GM15510 (cell line): ENCODE measurements around the gene MEGF11.

Experiments
- POLR2A ChIP-seq: IDR thresholded peaks from 3 replicates; pipeline ENCODE4 v1.6.1; 2011; ENCODE audit warnings: borderline replicate concordance; ENCODE audit not compliant: insufficient read length; ENCODE audit errors: extremely low read depth

Gene MEGF11

DNA sequence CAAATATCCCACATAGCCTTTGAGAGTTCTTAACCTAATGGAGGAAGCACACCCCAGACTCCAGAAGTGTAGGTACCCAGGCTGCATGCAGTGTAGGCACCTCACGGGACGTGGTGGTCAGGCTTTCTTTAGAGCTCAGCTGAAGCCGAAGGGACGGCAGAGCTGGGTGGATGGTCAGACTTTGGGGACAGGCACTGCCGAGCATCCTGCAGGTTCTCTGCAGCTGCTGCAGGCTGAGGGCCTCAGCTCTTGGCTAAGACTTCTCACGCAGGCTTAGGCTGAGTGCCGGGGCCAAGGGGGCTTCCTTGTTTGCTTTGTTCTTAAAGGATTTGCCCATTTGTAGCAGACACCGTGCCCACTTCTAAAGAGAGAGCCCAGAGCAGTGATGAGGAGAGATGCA lies 207.2 kb downstream of the MEGF11 start:
- no peak for TF ChIP-seq POLR2A

DNA sequence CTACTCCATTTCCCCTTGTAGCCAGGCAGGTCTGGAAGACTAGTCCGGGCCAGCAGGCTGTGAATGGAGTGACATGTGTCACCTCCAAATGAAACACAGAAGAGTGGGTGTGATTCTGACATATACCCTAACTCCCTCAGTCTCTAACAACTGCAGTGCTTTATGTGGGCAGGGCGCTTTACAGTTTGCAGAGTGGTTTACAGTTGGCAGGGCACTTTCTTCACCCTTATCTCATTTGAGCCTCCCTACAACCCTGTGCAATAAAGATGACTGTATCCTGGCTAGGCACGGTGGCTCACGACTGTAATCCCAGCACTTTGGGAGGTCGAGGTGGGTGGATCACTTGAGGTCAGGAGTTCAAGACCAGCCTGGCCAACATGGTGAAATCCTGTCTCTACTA lies 208.0 kb downstream of the MEGF11 start:
- no peak for TF ChIP-seq POLR2A

DNA sequence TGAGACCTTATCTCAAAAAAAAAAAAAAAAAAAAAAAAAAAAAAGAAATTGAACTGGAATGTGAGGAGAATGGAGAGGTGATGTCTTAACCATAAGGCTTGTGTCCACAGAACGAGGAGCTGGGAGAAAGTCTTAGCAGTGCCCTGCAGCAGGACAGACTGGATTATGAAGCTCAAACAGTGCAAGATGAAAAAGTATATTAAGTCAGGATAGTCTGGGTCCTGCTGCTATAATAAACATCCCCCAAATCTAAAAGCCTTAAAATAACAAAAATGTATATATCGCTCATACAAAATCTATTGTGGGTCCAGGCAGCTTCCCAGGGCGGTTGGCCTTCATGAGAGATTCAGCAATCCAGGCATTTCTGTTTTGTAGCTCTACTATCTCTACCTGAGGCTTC lies 208.7 kb downstream of the MEGF11 start:
- no peak for TF ChIP-seq POLR2A

DNA sequence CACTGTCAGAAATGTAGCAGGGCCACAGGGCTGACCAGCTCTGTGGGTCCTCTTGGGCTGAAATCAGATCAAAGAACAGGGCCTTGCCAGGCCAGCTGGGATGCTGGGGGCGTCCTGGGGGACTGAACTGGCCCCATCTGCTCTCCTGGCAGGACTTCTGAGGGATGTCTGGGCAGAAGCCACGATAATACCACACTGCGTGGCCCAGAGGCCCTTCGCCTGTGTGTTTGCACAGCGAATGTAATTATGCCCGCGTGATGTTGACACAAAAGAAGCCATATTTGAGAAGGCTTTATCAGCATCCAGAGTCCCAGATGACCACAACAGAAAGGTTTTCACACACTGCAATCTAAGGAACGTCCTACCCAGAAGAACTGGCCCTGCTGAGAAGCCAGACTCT lies 210.3 kb downstream of the MEGF11 start:
- TF ChIP-seq POLR2A: no peak

DNA sequence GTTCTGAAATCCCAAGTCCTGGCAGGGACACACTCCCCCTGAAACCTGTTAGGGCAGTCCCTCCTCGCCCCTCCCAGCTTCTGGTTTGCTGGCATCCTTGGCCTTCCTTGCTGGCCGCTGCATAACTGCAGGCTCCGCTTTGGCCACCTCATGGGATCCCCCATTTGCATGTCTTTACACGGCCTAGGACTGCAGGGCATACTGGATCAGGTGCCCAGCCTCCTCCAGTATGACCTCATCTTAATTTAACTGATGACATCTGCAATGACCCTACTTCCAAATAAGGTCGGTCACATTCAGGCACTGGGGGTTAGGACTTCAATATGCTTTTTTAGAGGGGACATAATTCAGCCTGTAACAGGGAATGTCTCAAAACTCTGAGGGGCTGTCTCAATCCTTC lies 210.9 kb downstream of the MEGF11 start:
- TF ChIP-seq POLR2A: no peak

DNA sequence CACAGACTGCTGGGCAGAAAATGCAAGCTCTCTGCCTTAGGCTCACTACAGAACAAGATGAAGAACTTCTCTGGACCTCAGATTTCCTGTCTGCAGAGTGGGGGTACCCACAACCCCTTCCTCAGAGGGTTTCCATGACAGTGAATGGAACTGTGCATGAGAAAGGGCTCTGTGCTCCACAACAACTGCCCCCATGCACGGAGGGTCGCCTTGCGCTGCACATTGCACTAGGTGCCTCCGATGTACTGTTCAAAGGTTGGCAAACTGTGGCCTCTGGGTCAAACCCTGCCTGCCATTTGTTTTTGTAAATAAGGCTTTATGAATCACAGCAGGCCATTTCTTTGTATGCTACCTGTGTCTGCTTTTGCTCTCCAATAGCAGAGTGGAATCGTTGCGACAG lies 212.3 kb downstream of the MEGF11 start:
- TF ChIP-seq POLR2A: no peak

DNA sequence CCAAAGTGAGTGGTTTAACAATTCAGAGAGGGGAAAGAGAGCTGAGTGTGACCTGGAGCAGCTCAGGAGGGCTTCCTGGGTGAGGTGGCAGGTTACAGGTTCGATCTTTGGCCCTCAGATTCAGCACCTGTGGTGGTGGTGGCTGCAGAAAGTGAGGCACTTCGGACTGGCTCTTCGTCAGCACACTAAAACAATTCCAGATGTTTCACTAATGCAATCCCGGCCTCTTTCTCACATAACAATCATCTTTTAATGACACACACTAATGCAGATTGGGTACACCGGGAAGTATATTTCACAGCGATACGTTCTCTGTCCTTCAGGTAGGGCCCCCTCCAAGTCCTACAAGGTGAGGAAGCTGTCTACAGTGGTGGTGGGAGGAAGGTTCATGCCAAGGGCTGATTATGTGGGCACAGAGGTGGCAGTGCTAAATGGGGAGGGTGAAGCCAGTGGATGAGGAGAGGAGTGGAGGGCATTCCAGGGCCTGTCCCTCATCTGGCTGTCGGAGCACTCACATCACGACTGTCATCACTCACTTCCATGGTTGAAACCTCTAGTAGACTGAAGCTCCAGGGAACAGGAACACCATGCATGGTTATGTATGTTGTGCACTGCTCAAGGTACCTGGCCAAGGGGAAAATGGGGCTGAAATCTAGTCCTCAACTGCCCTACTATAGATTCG lies 213.2 kb downstream of the MEGF11 start:
- TF ChIP-seq POLR2A: no peak

DNA sequence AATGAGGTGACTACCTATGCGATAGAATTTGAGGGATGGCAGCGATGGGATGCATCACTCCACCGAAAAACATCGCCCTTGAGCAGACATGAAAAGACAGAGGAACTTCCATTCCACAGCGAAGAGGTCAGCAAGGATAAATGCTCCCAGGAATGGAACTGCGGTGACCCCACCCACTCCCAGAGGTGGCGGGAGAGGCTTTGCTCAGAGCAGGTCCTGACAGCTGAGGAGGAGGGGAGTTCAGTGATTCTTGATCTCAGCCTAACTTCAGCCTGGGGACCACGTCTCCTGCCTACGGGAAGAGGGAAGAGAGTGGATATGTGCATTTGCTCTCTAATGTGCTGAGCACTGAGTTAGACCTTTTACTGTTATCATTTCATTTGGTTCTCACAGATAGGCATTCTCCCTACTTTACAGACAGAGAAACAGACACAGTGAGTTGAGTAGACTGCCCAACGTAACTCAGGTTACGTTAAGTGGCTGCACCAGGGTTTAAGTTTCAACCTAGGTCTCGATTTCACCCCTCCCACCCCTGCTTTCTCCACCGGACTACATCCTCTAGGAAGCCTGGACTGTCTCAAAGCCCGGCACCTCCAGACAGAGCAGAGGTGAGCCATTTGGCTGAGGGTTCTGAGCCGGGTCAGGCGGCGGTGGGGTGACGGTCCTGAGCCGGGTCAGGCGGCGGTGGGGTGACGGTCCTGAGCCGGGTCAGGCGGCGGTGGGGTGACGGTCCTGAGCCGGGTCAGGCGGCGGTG lies 214.3 kb downstream of the MEGF11 start:
- TF ChIP-seq POLR2A: no peak

DNA sequence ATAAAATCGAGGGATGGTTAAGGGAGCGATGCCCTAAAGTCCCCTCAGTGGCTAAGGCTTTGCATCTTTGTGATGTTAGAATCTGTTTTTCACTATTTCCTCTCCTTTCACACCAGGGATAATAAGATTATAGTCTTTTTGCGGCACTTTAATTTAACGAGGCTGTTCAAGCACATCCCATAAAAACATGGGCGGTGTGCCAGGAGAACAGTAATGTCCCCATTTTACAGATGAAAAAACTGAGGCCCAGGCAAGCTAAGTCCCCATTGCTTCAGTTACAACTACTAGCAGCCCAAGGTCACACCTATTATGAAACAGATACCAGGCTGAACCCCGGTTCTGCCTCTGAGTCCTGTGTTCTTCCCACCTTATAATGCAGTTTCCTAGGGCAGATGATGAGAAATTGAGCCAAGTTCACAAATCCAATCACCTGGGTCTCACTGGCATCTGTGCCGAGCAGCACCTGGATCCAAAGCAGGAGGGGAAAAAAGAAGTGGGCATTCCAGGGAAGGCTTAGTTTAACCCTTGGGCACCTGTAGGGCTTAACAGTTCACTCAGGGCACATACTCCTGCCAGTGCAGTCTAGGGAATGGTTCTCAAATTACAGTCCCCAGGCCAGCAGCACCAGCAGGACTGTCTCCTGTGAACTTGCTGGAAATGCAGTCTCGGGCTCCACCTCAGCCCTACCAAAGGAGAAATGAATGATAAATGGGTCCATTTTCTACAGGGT lies 215.0 kb downstream of the MEGF11 start:
- no peak for TF ChIP-seq POLR2A

DNA sequence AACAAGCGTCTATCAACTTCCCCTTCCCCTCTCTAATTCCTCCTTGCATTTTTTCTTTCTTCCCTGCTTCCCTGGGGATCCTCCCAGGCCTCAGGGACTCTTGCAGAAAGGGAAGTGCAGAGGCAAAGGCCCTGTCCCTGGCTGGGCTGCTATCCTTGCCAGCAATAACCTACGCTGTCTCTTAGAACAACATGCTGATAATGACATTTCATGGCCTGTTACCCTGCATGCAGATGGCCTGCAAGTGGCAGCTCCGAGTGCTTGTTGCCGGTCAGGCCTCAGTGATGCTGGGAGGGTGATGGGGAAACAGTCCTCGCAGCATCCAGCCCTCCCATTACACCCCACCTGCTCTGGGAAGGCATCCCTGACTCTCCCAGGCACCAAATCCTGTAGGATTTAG lies 216.7 kb downstream of the MEGF11 start:
- TF ChIP-seq POLR2A: no peak

DNA sequence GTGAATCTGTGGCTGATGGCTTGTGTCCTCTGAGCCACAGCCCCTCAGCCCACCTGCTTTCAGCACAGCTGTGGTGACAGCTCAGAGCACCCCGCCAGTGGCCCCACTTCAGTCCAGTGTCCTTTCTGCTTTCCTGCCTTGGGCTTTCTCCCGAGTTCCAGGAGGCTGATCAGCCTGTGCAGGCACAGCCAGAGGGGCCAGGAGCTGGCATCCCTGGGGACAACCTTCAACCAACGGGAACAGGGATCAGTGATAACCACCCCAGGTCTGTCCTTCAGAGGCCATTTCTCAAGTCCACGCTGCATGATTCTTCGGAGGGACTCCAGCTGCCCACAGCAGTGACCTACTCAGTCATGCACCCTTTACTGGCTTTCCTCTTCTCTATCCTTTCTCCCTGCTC lies 217.6 kb downstream of the MEGF11 start:
- TF ChIP-seq POLR2A: no peak

DNA sequence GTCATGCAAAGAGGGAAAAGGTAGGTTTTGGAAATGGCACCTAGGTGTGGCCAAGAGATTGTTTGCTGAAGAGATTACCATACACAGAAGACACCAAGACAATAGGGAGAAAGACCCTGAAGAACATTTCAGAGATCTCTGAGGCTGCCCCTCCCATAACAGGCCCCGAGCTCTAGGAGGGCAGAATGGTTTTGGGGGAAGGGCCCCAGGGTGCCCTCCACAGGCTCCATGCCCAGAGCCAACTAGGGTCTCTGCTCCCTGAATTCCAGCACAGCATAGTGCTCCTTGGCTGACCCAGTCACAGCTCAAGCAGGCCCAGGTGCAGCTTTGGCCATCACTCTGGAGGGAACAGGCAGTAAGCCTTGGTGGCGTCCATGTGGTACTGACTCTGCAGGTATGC lies 220.4 kb downstream of the MEGF11 start:
- no peak for TF ChIP-seq POLR2A

DNA sequence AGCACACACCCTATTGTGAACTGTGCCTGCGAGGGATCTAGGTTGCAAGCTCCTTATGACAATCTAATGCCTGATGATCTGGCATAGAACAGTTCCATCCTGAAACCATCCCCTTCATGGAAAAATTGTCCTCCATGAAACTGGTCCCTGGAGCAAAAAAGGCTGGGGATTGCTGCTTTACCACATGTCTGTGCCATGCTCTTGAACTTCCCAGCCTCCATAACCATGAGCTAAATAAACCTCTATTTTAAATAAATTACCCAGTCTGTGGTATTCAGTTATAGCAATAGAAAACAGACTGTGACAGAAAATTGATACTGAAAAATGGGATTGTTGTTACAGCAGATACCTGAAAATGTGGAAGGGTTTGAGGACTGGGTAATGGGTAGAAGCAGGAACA lies 221.5 kb downstream of the MEGF11 start:
- TF ChIP-seq POLR2A: no peak

DNA sequence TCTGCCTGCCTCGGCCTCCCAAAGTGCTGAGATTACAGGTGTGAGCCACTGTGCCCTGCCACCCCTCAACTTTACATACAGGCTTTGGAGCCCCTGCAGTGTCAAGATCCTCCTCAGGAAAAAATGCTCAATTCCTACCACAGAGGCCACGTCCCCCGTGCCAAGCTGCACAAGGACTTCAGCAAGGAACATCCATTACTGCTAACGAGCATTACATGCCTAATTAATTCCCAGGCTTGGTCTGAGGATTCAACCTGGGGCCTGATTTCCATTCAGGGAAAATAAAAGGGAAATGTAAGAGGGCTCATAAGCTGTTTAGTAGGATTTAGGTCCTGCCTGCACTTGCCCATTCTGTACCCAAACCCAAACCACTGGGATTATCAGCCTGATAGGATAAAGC lies 222.9 kb downstream of the MEGF11 start:
- TF ChIP-seq POLR2A: no peak

DNA sequence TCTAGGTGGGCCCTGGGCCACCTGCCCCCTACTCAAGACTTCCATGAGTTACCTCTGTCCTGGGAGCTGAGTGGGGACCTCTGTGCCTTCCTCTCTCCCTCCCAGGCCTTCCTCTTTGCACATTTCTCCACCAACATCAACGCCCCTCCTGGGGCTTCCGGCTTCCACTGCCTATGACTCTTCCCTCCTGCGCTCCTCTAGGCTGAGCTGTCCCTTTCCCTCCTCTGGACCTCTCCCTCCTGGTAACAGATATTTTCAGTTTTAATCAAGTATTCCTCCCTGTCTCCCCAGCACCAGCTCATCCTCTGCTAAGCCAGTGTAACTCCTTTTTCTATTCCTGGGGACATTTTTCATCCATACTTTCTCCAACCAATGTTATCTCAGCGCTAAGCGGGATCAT lies 223.9 kb downstream of the MEGF11 start:
- no peak for TF ChIP-seq POLR2A
